GM12878 (cell line): Measurements from ENCODE around the gene FAM89A. TPM values are rescaled to one million over a fixed set of nuclear protein-coding genes. Genes with fewer than 3 reads are reported as not detected.

ENCODE experiments used
- ATAC-seq: fragments of 200-7000 bp; cut with Tn5 transposase; 3 replicates; pipeline ENCODE4 v1.9.1; 2020; ENCODE audit warnings: mild to moderate bottlenecking, moderate library complexity
- BruUV-seq: library from RNA; stranded (reverse); fragments of 400-500 nt; replicated peaks from 2 replicates; lab custom pipeline; 2021; lab: Mats Ljungman, UMichigan
- CTCF ChIA-PET: fragments of 300-600 bp; sonication (Branson Sonifier 250); formaldehyde crosslinking; extraction: SDS; loops from one replicate; lab custom pipeline; 2021; ENCODE audit warnings: inconsistent platforms; lab: Yijun Ruan, JAX
- POLR2A ChIA-PET: fragments of 350-600 bp; formaldehyde crosslinking; extraction: SDS; loops from one replicate; lab custom pipeline; 2021; ENCODE audit warnings: inconsistent platforms; lab: Charles Lee
- RAD21 ChIA-PET: fragments of 300-600 bp; sonication (Branson Sonifier 250); formaldehyde crosslinking; loops from one replicate; lab custom pipeline; 2023; ENCODE audit warnings: antibody characterized with exemption; ENCODE audit not compliant: unreplicated experiment; lab: Charles Lee
- SMC1A ChIA-PET: fragments of 300-600 bp; sonication (Branson Sonifier 250); formaldehyde crosslinking; loops from one replicate; lab custom pipeline; 2023; ENCODE audit not compliant: unreplicated experiment, uncharacterized antibody; lab: Charles Lee
- DNase-seq: peaks from one replicate; pipeline ENCODE4 v3.0.0-alpha.2; 2011; ENCODE audit warnings: low read depth, low spot score
- FAIRE-seq: peaks from 3 replicates; lab custom pipeline; 2011; peaks lifted over from hg19 to GRCh38; lab: Jason Lieb, UNC
- H2AFZ ChIP-seq: 2 replicates; pipeline ENCODE4 v1.6.0; 2011; ENCODE audit warnings: low read depth, low read length, control low read depth; ENCODE audit not compliant: control insufficient read depth
- H3K27ac ChIP-seq: 2 replicates; pipeline ENCODE4 v1.5.1; 2011; ENCODE audit warnings: control low read depth; ENCODE audit not compliant: control insufficient read depth, insufficient read depth
- H3K27me3 ChIP-seq, 2 experiments: replicated peaks in 1 of 2; 2 replicates each; pipeline versions ENCODE4 v1.6.0 to v1.6.1; 2011; ENCODE audit warnings: low read length in 1 of 2; ENCODE audit not compliant: control insufficient read depth in 2 of 2, insufficient read depth in 2 of 2
- H3K36me3 ChIP-seq, 2 experiments: 2 replicates each; pipeline ENCODE4 v1.5.1; 2011; ENCODE audit warnings: low read length in 1 of 2; ENCODE audit not compliant: control insufficient read depth in 2 of 2, insufficient read depth in 2 of 2
- H3K4me1 ChIP-seq: 2 replicates; pipeline ENCODE4 v1.6.1; 2011; ENCODE audit warnings: mild to moderate bottlenecking, low read length, moderate library complexity, mixed read lengths; ENCODE audit not compliant: control insufficient read depth, insufficient read depth
- H3K4me2 ChIP-seq: 2 replicates; pipeline ENCODE4 v1.6.0; 2011; ENCODE audit warnings: control low read depth; ENCODE audit not compliant: control insufficient read depth, insufficient read depth
- H3K4me3 ChIP-seq: fragments of 200-600 bp; sonication (generic); 2 replicates; pipeline ENCODE4 v1.5.1; 2016
- H3K79me2 ChIP-seq: 2 replicates; pipeline ENCODE4 v1.6.0; 2011; ENCODE audit warnings: low read length; ENCODE audit not compliant: control insufficient read depth, insufficient read depth
- H3K9ac ChIP-seq: 2 replicates; pipeline ENCODE4 v1.8.0; 2011; ENCODE audit warnings: low read length, control low read depth, mixed read lengths; ENCODE audit not compliant: control insufficient read depth, insufficient read depth
- H3K9me3 ChIP-seq: replicated peaks from 3 replicates; pipeline ENCODE4 v1.5.1; 2011; ENCODE audit warnings: mild to moderate bottlenecking, low read length; ENCODE audit not compliant: control insufficient read depth, insufficient read depth
- H4K20me1 ChIP-seq: 2 replicates; pipeline ENCODE4 v1.6.0; 2011; ENCODE audit not compliant: control insufficient read depth, insufficient read depth
- BACH1 ChIP-seq: fragments of 450-650 bp; IDR thresholded peaks from 2 replicates; pipeline ENCODE4 v1.6.1; 2017; ENCODE audit warnings: mild to moderate bottlenecking, borderline replicate concordance
- CEBPZ ChIP-seq: fragments of 150-350 bp; IDR thresholded peaks from 2 replicates; pipeline ENCODE4 v1.6.1; 2016; ENCODE audit warnings: low read depth, low read length
- CHD1 ChIP-seq: IDR thresholded peaks from 2 replicates; pipeline ENCODE4 v1.6.1; 2012; ENCODE audit warnings: low read depth, low read length, improper control_type of control experiment
- CUX1 ChIP-seq: IDR thresholded peaks from 2 replicates; pipeline ENCODE4 v1.6.1; 2012; ENCODE audit warnings: improper control_type of control experiment, low read depth, low read length; ENCODE audit not compliant: insufficient replicate concordance
- ESRRA ChIP-seq: IDR thresholded peaks from 2 replicates; pipeline ENCODE4 v1.6.1; 2012; ENCODE audit warnings: mild to moderate bottlenecking, low read length, improper control_type of control experiment
- RAD21 ChIP-seq: IDR thresholded peaks from 2 replicates; pipeline ENCODE4 v1.6.1; 2011; ENCODE audit warnings: mild to moderate bottlenecking, low read depth, low read length, moderate library complexity; ENCODE audit not compliant: insufficient read depth
- SP1 ChIP-seq: IDR thresholded peaks from one replicate; pipeline ENCODE4 v1.6.1; 2011; ENCODE audit warnings: low read depth, low read length
- ZNF592 ChIP-seq: fragments of 450-650 bp; IDR thresholded peaks from 2 replicates; pipeline ENCODE4 v1.6.1; 2017; ENCODE audit warnings: mild to moderate bottlenecking, moderate library complexity
- WGBS: methylation state at CpG from one replicate; pipeline ENCODE4 v1.1.6; 2016; ENCODE audit warnings: low lambda C conversion rate; ENCODE audit not compliant: insufficient replicate concordance, insufficient coverage; ENCODE audit errors: missing lambda C conversion rate; 5-methylcytosine and 5-hydroxymethylcytosine counted together
- in situ Hi-C: fragments of 300-500 bp; cut with MboI; formaldehyde crosslinking; loops from 9 replicates; pipeline ENCODE4 v1.14.3; 2018; ENCODE audit warnings: mixed read lengths
- intact Hi-C: fragments of 100-400 bp; cut with micrococcal nuclease; formaldehyde crosslinking; loops from one replicate; pipeline ENCODE4 v1.14.2; 2022; ENCODE audit not compliant: unreplicated experiment
- polyA plus RNA-seq, 11 experiments: library from polyadenylated mRNA; depleted of rRNA in 4 of 11; unstranded in 6 of 11; stranded (reverse) in 5 of 11; fragments of >200 nt; fragmentation: Nextera tagmentation in 4 of 11; fragmentation: Illumina TruSeq in 1 of 11; extraction: Ambion mirVana in 4 of 11; extraction: Trizol in 1 of 11; gene quantifications; 1 replicate in 1 of 11; 2 replicates in 10 of 11; pipeline versions ENCODE4 v1.2.1 to v1.2.3, GENCODE V29; 2011 to 2016; ENCODE audit warnings: inconsistent platforms in 2 of 11, missing spikeins in 2 of 11, low read depth in 1 of 11
- total RNA-seq, 4 experiments: library from RNA; depleted of rRNA in 3 of 4; stranded (reverse); fragments of >200 nt in 3 of 4; fragmentation: Illumina TruSeq in 1 of 4; extraction: Trizol in 1 of 4; gene quantifications; 2 replicates each; pipeline versions ENCODE4 v1.2.1 to v1.2.3, GENCODE V29; 2013 to 2021

Gene FAM89A
- total and polyA plus RNA-seq, 10 of the 15 experiments (the other 5 are each of a cell fraction or from before 2014, with no cell fraction given), result 0.06 to 0.72 (median 0.14) TPM; not detected in 4

GRCh38 chr1:231049121-231049979, 9.3 kb upstream of the FAM89A start:
- intact Hi-C loops (no loop called here), in situ Hi-C loops (no loop called here)
- H3K4me1 ChIP-seq, result no peaks in the 10 kb centered on the region
- no peaks in the 10 kb centered on the region for H3K79me2 ChIP-seq
- ChIA-PET RAD21 (no interaction called here), CTCF (no interaction called here), SMC1A (no interaction called here), POLR2A (no interaction called here)
- H3K4me3 ChIP-seq, result no peak overlapping the region
- no peak overlapping the region for H3K9ac ChIP-seq
- ATAC-seq (no peak), DNase-seq (no peak), FAIRE-seq (no peak)
- no peak overlapping the region for H3K4me2 ChIP-seq
- no TSS peak for BruUV-seq
- H3K27ac ChIP-seq, result no peak overlapping the region
- WGBS, result 27% methylated on average over 10 of the region's 10 CpGs
- H4K20me1 ChIP-seq, result no peaks in the 10 kb centered on the region
- no peaks in the 10 kb centered on the region for H3K36me3 ChIP-seq
- no peaks in the 10 kb centered on the region; a peak in 2 of 4 replicates for H3K27me3 ChIP-seq
- H3K9me3 ChIP-seq, result no peaks in the 10 kb centered on the region; the same call in 2 of the 3 replicates
- H2AFZ ChIP-seq, result no peak overlapping the region
- no peak for TF ChIP-seq RAD21
- no peak for TF ChIP-seq CEBPZ
- no peak for TF ChIP-seq BACH1
- no peak for TF ChIP-seq SP1
- no peak for TF ChIP-seq CUX1
- TF ChIP-seq ZNF592, result no peak
- no peak for TF ChIP-seq ESRRA
- no peak for TF ChIP-seq CHD1
